Ecto neural progenitor cell (in vitro differentiated cells): ENCODE measurements around the gene SPON1.
"Not testable (repeated sequence)": the region's sequence is repeated elsewhere in the genome, so short reads cannot be mapped to it uniquely, and the experiment has no call there.

Experiments used
- DNase-seq: peaks from one replicate; pipeline ENCODE4 v3.0.0-alpha.2; 2018; ENCODE audit warnings: low spot score

Gene SPON1

DNA sequence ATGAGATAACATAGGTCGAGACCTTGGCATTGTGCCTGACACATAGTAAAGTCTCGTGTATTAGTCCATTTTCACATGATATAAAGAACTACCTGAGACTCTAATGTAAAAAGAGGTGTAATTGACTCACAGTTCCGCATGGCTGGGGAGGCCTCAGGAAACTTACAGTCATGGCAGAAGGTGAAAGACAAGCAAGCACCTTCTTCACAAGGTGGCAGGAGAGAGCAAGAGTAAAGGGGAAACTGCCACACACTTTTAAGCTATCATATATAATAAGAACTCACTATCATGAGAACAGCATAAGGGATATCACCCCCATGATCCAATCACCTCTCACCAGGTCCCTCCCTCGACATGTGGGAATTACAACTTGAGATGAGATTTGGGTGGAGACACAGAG, 165.2 kb downstream of the SPON1 start:
- no peak for DNase-seq

DNA sequence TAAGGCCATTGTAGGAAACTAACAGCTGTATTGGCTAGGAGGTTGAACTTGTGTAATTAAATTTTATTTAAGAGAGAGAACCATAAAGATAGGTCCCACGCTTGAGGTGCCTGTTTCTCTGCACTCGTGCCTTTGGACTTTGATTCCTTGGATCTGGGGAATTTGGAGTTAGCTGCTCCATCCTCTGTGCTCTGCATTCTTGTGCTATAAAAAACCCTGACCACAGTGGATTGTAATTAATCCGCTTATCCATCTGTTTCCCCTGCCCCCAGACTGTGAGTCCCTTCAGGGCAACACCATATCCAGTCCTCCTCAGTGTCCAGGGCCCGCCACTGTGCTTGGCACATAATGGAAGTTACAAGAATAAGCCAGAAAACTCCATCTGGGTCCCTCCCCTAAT, 169.8 kb downstream of the SPON1 start:
- DNase-seq: no peak

DNA sequence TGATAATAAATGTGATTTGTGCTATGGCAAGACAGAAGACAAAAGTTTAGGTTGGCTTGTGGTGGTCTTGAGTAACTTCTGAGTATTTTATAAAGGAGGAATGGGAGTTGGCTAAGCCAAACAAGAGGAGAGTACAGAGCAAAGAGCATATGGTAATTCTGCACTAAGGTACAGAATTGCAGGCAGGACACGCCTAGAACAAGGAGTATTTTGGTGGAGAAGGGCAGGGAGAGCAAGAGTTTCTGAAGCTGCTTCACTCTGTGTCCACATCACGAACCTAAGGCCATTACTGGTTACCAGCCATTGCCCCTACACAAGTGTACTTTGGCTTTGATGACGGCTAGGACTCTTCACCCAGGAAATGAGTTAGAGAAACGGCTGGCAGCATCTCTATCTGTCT, 170.9 kb downstream of the SPON1 start:
- no peak for DNase-seq

DNA sequence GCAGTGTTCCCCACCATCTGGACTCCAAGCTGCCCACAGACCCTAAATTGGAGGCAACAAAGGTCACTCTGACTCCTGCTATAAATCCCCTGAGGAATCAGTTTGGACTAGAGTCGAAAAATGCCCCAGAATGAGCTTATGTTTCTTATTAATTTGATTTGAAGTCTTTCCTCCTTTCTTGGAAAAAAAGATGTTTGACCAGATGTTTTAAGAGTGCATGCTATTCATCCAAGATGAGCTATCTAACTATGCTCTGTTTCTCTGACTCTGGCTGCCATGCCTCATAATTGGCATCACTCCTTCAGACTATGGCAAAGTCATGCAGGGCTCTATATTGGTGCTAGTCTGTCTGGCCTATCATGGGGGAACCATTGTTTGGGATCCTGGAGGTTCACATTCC, 174.0 kb downstream of the SPON1 start:
- DNase-seq: no peak

DNA sequence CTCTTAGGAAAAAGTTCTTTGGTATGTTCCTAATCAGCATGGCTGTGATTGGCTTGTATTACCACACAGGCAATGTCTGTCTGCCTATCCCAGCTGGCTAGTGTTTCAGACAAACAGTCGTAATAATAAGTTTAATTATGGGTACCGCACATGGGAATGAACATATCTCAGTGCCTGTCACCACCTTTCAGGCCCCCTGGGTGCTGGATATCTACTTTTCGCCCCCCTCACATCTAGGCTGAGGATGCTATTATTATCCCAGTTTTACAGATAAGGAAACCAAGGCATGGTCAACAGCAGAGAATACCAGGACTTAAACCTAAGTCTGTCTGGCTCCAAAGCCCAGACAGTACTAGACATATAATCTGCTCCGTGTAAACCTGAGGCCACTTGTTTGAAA, 174.8 kb downstream of the SPON1 start:
- no peak for DNase-seq

DNA sequence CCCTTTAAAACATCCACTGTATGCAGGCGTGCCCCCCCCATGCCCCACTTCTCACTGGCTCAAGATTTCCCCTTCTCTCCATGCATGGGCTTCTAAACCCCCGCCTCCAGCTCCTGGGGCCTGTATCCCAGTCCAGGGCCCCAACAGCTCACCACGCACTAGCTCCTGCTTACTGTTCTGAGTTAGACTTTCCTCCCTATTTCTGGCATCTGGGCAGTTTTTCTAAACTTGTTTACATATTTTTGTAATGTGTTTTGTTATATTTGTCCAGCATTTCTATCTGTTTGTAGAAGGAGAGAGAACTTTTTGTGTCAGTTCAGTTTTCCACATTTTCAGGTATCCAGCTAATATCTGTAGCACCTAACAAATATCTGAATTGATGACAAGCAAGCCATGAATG, 178.5 kb downstream of the SPON1 start:
- DNase-seq: no peak

DNA sequence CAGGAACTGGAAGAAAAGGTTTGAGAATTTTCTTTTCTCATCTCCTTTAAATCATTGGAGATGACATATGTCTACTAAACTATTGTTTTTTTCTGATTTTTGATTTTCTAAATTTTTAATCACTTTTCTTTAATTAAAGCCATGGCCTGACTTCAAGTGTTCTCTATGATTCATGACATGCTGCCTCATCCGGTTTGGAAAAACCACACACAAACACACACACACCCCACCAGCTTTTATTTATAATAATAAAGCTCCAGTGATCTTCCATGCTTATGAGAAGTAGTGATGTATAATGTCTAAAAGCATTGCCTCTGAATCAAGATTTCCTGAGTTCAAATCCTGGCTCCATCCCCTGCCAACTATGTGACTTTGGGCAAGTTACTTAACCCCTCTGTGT, 179.2 kb downstream of the SPON1 start:
- no peak for DNase-seq

DNA sequence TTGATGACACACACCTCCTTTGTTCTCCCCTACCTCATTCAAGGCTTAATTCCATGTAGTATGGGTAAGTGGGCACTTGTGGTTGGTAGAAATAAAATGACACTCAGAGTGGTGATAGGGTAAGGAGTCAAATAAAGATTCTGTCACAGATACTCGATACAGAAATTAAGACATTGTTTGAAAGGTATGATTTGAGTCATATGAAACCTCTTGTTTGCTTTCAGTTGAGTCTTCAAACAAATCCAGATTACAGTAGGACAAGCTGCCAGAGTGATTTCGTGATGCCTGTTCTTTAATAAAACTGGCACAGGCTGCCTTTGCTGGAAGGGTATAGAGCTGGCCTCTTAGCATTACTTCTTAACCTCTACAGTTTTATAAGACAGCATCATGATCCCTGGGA, 182.4 kb downstream of the SPON1 start:
- no peak for DNase-seq

DNA sequence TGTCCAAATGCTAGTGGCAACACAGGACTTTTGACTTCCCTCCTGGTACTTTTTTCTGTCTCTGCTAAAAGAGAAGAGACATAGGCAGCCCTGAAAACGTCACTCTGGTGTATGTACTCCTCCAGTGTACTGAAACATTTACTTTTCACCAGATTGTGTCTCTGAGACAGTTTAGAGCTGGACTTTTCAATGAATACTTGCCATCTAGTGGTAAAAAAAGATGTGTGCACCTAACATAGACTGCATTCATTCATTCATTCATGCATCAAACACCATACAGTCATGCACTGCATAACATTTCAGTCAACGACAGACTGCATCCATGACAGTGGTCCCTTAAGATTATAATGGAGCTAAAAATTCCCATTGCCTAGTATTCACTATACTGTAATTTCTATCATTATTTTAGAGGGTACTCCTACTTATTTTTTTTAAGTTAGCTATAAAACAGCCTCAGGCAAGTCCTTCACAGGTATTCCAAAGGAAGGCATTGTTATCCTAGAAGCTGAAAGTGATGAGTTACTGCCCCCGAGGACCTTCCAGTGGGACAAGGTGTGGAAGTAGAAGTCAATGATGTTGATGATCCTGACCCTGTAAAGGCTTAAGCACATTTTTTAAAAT, 186.2 kb downstream of the SPON1 start:
- DNase-seq: no peak

DNA sequence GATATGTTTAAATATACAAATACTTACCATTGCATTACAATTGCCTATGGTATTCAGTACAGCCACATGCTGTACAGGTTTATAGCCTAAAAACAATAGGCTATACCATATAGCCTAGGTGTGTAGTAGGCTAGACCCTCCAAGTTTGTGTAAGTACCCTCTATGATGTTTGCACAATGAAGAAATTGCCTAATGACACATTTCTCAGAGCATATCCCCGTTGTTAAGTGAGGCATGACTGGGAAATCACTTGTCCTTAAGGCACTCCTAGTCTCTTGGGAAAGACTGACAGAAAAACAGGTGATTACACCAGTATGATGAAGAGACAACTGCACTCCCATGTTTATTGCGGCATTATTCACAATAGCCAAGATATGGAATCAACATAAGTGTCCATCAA, 187.2 kb downstream of the SPON1 start:
- no peak for DNase-seq

DNA sequence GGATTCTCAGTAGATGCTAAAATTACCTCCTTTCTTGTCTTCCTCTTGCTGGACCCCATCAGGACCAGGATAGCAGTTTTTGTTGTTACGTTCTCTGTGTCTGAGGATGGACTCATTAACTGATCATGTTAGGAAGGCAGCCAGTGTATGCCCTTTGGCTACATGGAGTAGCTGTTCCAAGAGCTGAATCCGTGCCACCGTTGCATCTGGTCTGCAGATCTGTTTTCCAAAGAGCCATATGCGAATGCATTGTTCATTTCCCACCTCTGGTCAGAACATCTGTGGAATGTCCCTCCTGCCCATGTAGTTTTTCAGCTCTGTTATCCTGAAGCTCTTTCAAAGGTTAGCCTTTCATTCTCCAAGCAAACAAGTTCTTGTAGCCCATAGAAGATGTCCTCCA, 188.4 kb downstream of the SPON1 start:
- no peak for DNase-seq

DNA sequence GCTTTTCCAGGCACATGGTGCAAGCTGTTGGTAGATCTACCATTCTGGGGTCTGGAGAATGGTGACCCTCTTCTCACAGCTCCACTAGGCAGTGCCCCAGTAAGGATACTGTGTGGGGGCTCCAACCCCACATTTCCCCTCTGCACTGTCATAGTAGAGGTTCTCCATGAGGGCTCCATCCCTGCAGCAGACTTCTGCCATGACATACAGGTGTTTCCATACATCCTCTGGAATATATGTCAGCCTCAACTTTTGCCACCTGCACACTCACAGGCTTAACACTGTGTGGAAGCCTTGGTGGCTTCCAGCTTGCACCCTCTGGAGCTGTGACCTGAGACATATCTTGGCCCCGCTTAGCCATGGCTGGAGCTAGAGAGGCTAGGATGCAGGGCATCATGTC, 191.6 kb downstream of the SPON1 start:
- not testable (repeated sequence) for DNase-seq

DNA sequence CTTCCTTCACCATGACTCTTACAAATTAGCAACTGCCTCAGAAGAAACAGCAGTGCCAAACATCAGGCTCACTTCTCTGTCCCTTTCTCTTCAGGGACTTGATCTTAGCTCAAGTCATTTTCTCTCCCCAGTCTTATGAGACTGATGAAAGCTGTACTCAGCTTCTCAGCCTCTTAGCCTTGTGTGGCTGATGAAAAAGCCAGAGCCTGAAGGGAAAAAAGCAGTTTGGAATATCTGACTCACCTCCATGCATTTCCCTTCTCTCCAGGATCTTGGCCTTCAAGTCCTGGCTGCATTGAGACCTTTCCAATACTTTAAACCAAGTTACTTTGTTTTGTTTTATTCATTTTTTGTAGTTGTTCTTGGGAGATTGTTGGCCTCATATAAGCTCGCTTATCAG, 195.9 kb downstream of the SPON1 start:
- DNase-seq: no peak

DNA sequence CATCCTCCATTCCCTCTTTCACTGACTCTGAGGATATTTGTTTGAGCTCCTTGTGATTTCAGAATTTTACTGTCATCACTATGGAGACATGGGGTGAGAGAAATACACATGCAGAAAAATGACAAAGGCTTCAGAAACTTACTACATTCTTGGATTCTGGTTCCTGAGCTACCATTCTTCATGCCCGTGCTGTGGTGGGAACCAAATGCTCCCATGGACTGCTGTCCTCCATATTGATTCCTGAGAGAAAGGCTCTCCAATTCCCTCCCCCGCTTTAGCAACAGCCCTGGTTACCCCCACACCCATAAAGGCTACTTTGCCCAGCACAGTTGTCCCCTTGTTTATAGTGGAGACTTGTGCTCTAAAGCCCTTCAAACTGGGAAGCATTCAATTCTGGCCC, 201.1 kb downstream of the SPON1 start:
- DNase-seq: no peak

DNA sequence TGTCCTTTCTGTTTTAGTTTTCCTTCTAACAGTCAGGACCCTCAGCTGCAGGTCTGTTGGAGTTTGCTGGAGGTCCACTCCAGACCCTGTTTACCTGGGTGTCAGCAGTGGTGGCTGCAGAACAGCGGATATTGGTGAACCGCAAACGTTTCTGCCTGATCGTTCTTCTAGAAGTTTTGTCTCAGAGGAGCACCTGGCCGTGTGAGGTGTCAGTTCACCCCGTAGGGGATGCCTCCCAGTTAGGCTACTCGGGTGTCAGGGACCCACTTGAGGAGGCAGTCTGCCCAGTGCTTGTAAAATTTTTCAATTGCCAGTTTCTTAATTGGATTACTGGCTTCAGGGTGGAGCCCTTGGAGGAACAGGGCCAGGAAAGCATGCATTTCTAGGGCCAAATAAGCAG, 211.2 kb downstream of the SPON1 start:
- not testable (repeated sequence) for DNase-seq

DNA sequence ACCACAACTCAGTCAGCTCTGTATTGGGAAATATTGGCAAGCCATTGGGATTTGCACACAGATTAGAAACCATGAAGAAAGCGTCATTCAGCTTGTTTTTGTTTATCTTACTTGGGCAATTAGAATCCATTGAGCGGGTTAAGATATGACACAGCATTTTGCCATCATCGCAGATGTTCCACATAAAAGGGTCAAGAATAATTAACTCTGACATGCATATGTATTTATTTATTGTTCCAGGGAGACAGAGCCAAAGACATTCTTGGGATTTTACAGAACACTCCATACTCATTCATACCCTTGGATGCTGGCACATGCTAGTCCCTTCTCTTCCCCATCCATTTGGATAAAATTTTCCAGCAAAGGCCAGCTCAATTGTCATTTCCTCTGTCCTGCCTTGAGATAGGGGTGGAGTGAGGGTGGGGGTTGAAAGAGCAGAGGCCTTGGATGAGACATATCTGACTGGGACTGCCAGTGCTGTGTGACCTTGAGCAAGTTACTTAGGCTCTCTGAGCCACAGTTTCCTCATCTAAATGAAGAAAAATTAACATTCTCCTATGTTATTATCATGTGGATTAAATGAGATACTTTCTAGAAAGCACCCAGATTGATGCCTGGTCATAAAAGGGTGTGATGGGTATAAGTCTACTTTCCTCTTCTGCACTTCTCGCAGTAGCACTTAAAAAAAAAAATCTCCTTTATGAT, 216.7 kb downstream of the SPON1 start:
- no peak for DNase-seq

DNA sequence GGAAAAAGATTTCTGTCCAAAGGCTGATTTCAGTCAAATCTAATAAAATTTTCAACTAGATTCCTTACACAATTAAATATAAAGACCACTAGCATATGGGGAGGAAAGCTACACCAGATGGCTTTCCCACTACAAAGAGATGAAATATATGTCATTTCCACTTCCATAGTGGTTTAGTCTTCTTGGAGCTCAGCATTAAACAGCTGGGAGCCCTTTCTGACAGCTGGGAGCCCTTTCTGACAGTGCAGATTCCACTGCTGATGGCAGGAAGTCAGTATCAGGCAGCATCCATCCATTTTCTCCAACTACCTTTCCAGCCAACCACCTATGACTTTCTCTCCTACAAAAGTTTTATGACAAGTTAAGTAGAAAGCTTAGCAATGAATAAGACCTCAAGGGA, 218.6 kb downstream of the SPON1 start:
- no peak for DNase-seq

DNA sequence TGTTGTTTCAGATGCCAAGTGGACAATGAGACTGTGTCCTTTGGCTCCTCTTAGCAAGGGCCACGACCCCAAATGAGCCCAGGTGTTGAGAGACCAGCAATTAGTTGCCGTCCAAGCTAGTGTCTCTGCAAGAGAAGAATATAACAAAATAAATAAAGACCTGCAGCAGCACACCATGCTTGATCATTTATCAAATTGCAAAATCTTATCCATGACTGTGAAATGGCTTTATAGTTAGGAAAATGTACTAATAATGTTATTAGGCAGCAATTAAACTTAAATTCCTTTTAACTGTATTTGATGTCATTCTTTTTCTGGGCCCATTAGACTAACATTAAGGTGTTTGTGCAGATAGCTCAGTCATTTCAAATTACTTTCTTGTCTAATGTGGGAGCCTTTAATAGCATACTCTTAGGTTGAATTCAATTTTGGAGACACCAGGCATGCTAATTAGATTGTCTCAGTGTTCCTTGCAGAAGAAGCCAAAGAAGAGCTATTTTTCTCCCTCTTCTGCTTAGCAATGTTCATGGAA, 220.4 kb downstream of the SPON1 start:
- DNase-seq: no peak

DNA sequence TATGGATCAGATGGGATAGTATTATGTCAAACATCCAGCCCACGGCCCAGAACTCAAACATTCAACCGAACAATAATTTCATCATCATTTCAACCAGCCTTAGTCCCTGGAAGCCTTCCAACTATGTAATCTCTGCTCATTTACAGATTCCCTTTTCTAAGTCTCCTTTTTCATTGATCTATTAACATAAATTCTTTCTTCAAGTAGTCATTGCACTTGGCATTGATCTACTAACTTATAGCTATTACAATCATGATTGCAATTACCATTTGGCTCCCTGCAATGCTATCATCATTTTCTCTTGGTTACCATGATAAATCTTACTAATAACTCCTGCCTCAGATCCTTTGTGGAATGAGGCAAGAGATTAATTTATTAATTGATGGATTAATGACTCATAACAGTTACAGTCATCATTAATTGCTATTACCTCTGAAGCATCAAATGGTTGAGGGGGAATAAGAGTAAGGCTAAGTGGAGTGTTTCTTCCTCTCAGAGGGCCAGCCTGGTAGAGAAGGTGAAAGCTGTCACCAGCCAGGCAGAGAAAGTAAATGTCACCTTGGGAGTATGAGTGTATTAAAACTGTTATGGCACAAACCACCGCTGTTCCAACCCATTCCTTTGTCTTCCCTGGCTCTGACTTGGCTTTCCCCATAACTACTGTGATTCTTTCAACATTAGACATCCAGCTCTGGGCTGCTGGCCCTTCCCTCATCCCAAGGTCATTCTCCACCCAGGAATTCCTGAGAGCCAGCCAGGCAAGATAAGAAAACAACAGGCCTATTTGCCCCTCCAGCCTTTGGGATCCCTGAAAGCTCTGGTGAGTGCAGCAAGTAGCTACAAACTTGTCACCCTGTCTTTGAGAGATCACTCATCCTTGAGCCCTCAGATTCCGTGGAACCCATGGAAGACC, 221.8 kb downstream of the SPON1 start:
- DNase-seq: no peak

DNA sequence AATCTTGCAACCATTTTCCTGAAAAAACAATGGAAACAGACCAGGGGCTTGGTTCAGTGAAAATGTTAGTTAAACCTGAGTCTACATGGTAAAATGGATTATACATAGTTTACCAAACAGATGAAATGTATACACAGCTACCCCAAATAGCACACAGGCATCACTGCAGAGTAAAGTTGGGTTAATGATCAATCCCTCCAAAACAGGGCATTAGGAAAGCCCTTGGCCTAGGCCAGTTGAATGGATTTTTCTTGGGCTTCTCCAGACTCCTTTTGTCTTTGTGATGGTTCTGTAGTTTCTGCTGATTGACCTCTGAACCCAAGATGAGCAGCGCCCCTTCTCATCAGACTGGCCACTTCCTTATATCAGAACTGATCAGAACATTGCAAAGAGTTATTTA, 222.9 kb downstream of the SPON1 start:
- no peak for DNase-seq

DNA sequence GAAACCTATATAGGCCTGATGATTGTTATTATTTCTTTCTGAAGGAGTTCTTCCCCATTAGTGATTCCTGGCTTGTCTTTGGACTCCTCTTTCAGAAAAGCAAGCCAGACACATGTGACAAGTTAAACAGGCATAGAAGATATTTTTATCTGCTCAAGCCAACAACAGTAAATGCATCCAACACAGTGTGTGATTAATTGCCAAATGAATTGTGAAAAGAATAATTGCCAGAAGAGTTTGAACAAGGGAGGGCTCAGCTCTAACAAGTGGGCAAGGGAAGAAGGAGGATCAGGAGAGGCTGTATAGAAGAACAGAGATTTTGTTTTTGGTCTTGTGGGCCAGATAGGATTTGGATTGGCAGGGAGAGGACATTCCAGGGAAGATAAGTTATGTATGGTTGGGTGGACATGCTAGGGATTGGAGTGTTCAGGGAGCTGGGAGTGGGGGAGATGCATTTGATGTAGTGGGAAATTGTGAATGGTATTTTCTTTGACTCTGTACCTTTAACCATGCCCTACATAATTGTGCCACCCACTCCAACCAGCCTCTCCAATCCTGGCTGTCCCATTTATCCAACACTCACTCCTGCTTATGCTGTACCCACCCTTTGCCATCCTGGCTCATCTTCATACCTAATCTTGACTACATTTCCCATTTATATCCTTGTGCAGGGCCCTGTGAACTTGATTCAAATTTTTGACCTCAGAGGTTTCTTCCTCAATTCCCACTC, 223.7 kb downstream of the SPON1 start:
- no peak for DNase-seq

DNA sequence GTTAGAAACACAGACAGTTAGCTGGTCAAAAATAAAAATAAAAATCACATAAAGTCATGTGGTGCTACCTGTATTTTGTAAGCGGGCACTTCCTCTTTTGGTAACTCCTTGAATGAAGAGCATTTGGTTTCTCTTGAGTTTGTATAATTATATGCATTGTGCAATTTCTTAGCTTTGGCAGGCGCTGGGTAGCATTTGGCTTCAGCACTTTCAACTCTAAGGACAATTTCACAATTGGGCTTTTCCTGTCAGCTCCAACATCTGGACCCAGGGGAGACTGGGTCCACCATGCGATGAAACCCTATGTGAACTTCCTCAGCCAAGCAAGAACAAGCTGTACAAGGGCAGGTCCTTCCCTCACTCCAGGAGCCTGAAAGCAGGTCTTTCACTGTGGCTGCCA, 227.4 kb downstream of the SPON1 start:
- DNase-seq: no peak
